Bronchial epithelial cell (primary cell): ENCODE measurements around the gene SASS6. TPM values are rescaled to one million over a fixed set of nuclear protein-coding genes. Genes with fewer than 3 reads are reported as not detected.

Experiments
- DNase-seq: peaks from one replicate; pipeline ENCODE4 v3.0.0-alpha.2; 2010; ENCODE audit warnings: low read depth
- FAIRE-seq: peaks from 2 replicates; lab custom pipeline; 2011; peaks lifted over from hg19 to GRCh38; lab: Jason Lieb, UNC
- H3K27me3 ChIP-seq: 2 replicates; pipeline ENCODE4 v1.5.1; 2011; ENCODE audit warnings: low read length; ENCODE audit not compliant: control insufficient read depth, insufficient read depth
- H3K36me3 ChIP-seq: 2 replicates; pipeline ENCODE4 v1.5.1; 2011; ENCODE audit warnings: low read length; ENCODE audit not compliant: control insufficient read depth, insufficient read depth
- H3K4me3 ChIP-seq: 2 replicates; pipeline ENCODE4 v1.5.1; 2011; ENCODE audit warnings: mild to moderate bottlenecking, low read depth, low read length, control low read depth
- CTCF ChIP-seq: IDR thresholded peaks from 2 replicates; pipeline ENCODE4 v1.5.1; 2011; ENCODE audit warnings: mild to moderate bottlenecking, moderate library complexity, low read length, control low read depth, inconsistent platforms; ENCODE audit not compliant: insufficient read depth, severe bottlenecking
- total RNA-seq: library from RNA; depleted of rRNA; stranded (reverse); fragments of >200 nt; gene quantifications from 2 replicates; pipeline ENCODE4 v1.2.1, GENCODE V29; 2014

SASS6 gene
- total RNA-seq, 1 donor from 2014 or later: 1.6 TPM

GRCh38 chr1:100164216-100164615, 31.5 kb upstream of the SASS6 start:
- no peak for DNase-seq
- H3K4me3 ChIP-seq: no peak overlapping the region
- no peaks in the 10 kb centered on the region for H3K27me3 ChIP-seq
- FAIRE-seq: no peak
- no peaks in the 10 kb centered on the region for H3K36me3 ChIP-seq
- TF ChIP-seq CTCF: no peak

GRCh38 chr1:100162881-100163280, 30.2 kb upstream of the SASS6 start:
- DNase-seq: no peak
- no peak for TF ChIP-seq CTCF
- H3K27me3 ChIP-seq: no peaks in the 10 kb centered on the region
- H3K36me3 ChIP-seq: no peaks in the 10 kb centered on the region
- no peak overlapping the region for H3K4me3 ChIP-seq
- no peak for FAIRE-seq

GRCh38 chr1:100152271-100152670, 19.5 kb upstream of the SASS6 start:
- DNase-seq: no peak
- no peaks in the 10 kb centered on the region for H3K27me3 ChIP-seq
- H3K4me3 ChIP-seq: no peak overlapping the region
- TF ChIP-seq CTCF: no peak
- no peak for FAIRE-seq
- peaks cover 1% of the 10 kb centered on the region for H3K36me3 ChIP-seq

GRCh38 chr1:100151679-100152078, 18.9 kb upstream of the SASS6 start:
- no peak for TF ChIP-seq CTCF
- Histone ChIP-seq H3K27me3 (no peaks in the 10 kb centered on the region), H3K4me3 (no peak overlapping the region), H3K36me3 (peaks cover 1% of the 10 kb centered on the region)
- DNase-seq (no peak), FAIRE-seq (no peak)

- Histone ChIP-seq H3K36me3 (peaks cover 3% of the 10 kb centered on the region), H3K4me3 (no peak overlapping the region), H3K27me3 (no peaks in the 10 kb centered on the region)
- FAIRE-seq (no peak), DNase-seq (no peak)
- no peak for TF ChIP-seq CTCF
Observed at GRCh38 chr1:100147875-100148274, 15.1 kb upstream of the SASS6 start.

GRCh38 chr1:100146958-100147357, 14.2 kb upstream of the SASS6 start:
- FAIRE-seq (no peak), DNase-seq (no peak)
- Histone ChIP-seq H3K27me3 (no peaks in the 10 kb centered on the region), H3K4me3 (no peak overlapping the region), H3K36me3 (peaks cover 5% of the 10 kb centered on the region)
- TF ChIP-seq CTCF: no peak
